Body of pancreas (tissue), 4 donors: Measurements from ENCODE around the gene SIN3A. TPM values are rescaled to one million over a fixed set of nuclear protein-coding genes. Genes with fewer than 3 reads are reported as not detected.
"Not testable (repeated sequence)": the region's sequence is repeated elsewhere in the genome, so short reads cannot be mapped to it uniquely, and the experiment has no call there.

Experiments
- ATAC-seq: fragments of 150-250 bp; one replicate; pipeline ENCODE4 v1.9.1; 2016
- DNase-seq, 4 donors: peaks; one replicate each; pipeline ENCODE4 v3.0.0-alpha.2; 2019
- H3K27ac ChIP-seq, 4 donors: fragments of 200-600 bp; sonication (generic); 1 replicate in 3 of 4; 2 replicates in 1 of 4; pipeline versions ENCODE4 v1.5.1 to v1.6.1; 2016 to 2019; ENCODE audit warnings: mild to moderate bottlenecking in 1 of 4, mixed read lengths in 1 of 4, moderate library complexity in 1 of 4
- H3K27me3 ChIP-seq, 2 donors: fragments of 200-600 bp; sonication (generic); one replicate each; pipeline ENCODE4 v1.6.0; 2016; ENCODE audit warnings: mild to moderate bottlenecking in 1 of 2
- H3K36me3 ChIP-seq, 2 donors: fragments of 200-600 bp; sonication (generic); replicated peaks in 1 of 2; 2 replicates each; pipeline ENCODE4 v1.5.1; 2016; ENCODE audit warnings: low read depth in 2 of 2; ENCODE audit not compliant: insufficient read depth in 1 of 2
- H3K4me1 ChIP-seq: fragments of 200-600 bp; sonication (generic); one replicate; pipeline ENCODE4 v1.6.0; 2016
- H3K4me3 ChIP-seq, 2 donors: fragments of 200-600 bp; sonication (generic); 1 replicate in 1 of 2; 2 replicates in 1 of 2; pipeline ENCODE4 v1.5.1; 2016 to 2019
- H3K9me3 ChIP-seq, 3 donors: fragments of 200-600 bp; sonication (generic); 1 replicate in 2 of 3; 2 replicates in 1 of 3; pipeline ENCODE4 v1.5.1; 2016
- POLR2A ChIP-seq, 3 donors: fragments of 450-650 bp; IDR thresholded peaks; one replicate each; pipeline ENCODE4 v1.6.1; 2016; ENCODE audit warnings: antibody characterized with exemption in 3 of 3, mild to moderate bottlenecking in 2 of 3
- WGBS, 2 donors: methylation state at CpG; one replicate each; pipeline ENCODE4 v1.1.5; 2017; 5-methylcytosine and 5-hydroxymethylcytosine counted together
- intact Hi-C: fragments of 100-400 bp; cut with DNase I; formaldehyde crosslinking; loops from one replicate; pipeline ENCODE4 v1.15.1; 2023
- total RNA-seq, 2 donors: library from RNA; depleted of rRNA; stranded (reverse); fragments of >200 nt; gene quantifications; one replicate each; pipeline ENCODE4 v1.1.0, GENCODE V29; 2016
- TF ChIP-seq, protein P1 (sequence below), 7 experiments: fragments of 450-650 bp in 4 of 7; fragments of 200-600 bp in 3 of 7; sonication (generic) in 3 of 7; IDR thresholded peaks; one replicate each; pipeline ENCODE4 v1.5.1; 2016 to 2019; ENCODE audit warnings: antibody characterized with exemption in 7 of 7

Gene SIN3A
- total RNA-seq, 2 donors from 2014 or later, result 17.1 to 23.1 TPM

DNA sequence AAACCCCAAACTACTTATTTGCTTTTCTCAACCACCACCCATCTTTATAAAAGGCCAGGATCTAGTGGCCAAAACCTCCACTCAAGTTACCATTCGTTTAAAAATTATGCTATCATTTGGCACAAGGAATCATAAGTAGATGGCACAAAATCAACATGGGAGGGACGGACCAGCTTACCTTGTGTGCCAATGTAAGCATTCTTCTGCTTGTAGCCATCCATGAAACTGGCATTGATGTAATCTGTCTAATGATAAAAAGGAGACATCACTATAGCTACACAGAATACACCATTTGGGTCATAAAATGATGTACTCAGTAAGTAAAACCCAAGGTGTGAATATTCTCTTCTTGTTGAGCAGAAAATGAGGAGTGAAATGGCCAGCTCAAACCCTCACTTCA, 28.2 kb upstream of the SIN3A start:
- 40 to 58% methylated on average over 2 of the region's 2 CpGs for WGBS, 2 donors
- no peak for DNase-seq
- Histone ChIP-seq H3K36me3 (no peaks in the 10 kb centered on the region), H3K4me3 (no peak overlapping the region), H3K27ac (no peak overlapping the region), H3K27me3 (no peaks in the 10 kb centered on the region), H3K9me3 (no peaks in the 10 kb centered on the region), H3K4me1 (peaks cover under 1% of the 10 kb centered on the region)
- intact Hi-C loops, result no loop called here
- ATAC-seq, result no peak
- TF ChIP-seq, protein P1, sequence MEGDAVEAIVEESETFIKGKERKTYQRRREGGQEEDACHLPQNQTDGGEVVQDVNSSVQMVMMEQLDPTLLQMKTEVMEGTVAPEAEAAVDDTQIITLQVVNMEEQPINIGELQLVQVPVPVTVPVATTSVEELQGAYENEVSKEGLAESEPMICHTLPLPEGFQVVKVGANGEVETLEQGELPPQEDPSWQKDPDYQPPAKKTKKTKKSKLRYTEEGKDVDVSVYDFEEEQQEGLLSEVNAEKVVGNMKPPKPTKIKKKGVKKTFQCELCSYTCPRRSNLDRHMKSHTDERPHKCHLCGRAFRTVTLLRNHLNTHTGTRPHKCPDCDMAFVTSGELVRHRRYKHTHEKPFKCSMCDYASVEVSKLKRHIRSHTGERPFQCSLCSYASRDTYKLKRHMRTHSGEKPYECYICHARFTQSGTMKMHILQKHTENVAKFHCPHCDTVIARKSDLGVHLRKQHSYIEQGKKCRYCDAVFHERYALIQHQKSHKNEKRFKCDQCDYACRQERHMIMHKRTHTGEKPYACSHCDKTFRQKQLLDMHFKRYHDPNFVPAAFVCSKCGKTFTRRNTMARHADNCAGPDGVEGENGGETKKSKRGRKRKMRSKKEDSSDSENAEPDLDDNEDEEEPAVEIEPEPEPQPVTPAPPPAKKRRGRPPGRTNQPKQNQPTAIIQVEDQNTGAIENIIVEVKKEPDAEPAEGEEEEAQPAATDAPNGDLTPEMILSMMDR (IDR thresholded peaks at IDR 0.05), result no peak
- TF ChIP-seq POLR2A (IDR thresholded peaks at IDR 0.05), result no peak

DNA sequence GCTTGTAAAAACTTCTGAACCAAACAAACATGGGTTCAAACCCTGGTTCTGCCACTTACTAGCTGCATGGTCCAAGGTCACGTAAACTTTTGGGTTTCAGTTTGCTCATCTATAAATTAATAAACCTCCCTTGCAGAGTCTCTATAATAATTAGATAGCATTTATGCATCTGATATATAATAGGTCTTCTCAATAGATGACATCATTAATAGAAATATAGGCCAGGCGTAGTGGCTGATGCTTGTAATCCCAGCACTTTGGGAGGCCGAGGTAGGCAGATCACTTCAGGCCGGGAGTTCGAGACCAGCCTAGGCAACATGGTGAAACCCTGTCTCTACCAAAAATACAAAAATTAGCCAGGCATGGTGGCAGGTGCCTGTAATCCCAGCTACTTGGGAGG, 25.6 kb upstream of the SIN3A start:
- H3K27ac ChIP-seq, H3K36me3 ChIP-seq: not testable (repeated sequence)
- WGBS, 2 donors, result 91 to 95% methylated on average over 5 of the region's 5 CpGs

DNA sequence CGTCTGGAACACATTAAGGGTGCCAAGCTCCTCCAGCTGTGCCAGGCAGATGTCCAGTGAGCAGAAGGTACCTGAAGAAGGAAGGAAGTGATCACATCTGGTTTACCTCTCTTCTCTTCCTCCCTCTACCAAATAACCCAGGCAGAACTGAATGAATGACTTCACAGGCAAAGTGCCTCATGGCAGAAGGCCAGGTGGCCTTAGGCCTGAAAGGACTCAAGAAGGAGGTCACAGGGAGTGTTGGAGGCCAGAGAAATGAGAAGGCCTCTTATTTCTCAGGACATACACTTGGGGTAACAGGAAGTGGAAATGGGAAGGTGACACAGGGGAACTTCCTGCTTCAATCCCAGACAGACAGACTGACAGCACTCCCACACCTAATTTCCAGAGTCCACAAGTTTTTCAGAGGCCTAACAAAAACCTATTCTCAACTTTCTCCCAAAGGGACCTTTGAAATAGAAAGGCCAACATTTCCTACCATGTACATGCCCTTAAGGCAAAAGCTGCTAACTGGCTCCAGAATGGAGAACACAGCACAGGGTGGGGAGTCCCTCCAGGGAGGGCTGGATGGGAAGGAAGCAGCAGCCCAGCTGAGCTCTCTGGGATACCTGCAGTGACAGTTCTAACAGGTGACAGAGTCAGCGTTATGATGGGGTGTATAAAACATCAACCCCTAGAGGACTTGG, 17.6 kb upstream of the SIN3A start:
- H3K27me3 ChIP-seq, result no peaks in the 10 kb centered on the region
- no peak overlapping the region for H3K27ac ChIP-seq
- WGBS, 2 donors, result 90 to 94% methylated on average over 2 of the region's 2 CpGs
- ATAC-seq (no peak), DNase-seq (peak in 1 of 4 donors; percentile 14)
- H3K4me3 ChIP-seq, result no peak overlapping the region
- intact Hi-C loops, result no loop called here
- no peaks in the 10 kb centered on the region for H3K9me3 ChIP-seq
- TF ChIP-seq POLR2A (IDR thresholded peaks at IDR 0.05), result no peak
- TF ChIP-seq, protein P1 (IDR thresholded peaks at IDR 0.05), result no peak
- peaks cover 0 to 16% of the 10 kb centered on the region in 2 donors for H3K36me3 ChIP-seq
- no peaks in the 10 kb centered on the region for H3K4me1 ChIP-seq

More for the DNA sequence above, 25.6 kb upstream of the SIN3A start:
- ATAC-seq, H3K9me3 ChIP-seq, H3K4me1 ChIP-seq, DNase-seq, H3K4me3 ChIP-seq, H3K27me3 ChIP-seq, intact Hi-C loops: not testable (repeated sequence)

DNA sequence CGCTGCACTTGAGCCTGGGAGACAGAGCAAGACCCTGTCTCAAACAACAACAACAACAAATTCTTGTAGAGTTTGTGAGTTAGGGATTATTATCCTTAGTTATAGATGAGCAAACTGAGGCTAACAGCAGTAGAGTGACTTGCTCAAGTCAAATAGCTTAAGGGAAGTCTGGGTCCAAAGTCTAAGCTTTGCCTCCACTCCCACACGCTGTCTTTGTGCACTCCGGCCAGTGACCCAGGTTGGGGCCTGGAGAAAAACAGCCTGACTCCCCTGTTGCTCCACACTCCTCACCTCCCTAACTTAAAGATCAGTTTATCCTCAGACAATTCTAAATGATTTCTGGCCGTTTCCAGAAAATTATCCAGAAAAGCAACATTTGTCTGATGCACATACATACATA, 9.2 kb upstream of the SIN3A start:
- H3K27ac ChIP-seq, result no peak overlapping the region
- no peak for TF ChIP-seq POLR2A (IDR thresholded peaks at IDR 0.05)
- TF ChIP-seq, protein P1 (IDR thresholded peaks at IDR 0.05), result no peak
- no peak for DNase-seq
- H3K9me3 ChIP-seq, result no peaks in the 10 kb centered on the region
- no peak overlapping the region for H3K4me3 ChIP-seq
- no peaks in the 10 kb centered on the region for H3K27me3 ChIP-seq
- peaks cover 0 to 2% of the 10 kb centered on the region in 2 donors for H3K36me3 ChIP-seq
- no peak for ATAC-seq
- 67 to 78% methylated on average over 4 of the region's 4 CpGs for WGBS, 2 donors
- intact Hi-C loops, result no loop called here
- no peaks in the 10 kb centered on the region for H3K4me1 ChIP-seq

DNA sequence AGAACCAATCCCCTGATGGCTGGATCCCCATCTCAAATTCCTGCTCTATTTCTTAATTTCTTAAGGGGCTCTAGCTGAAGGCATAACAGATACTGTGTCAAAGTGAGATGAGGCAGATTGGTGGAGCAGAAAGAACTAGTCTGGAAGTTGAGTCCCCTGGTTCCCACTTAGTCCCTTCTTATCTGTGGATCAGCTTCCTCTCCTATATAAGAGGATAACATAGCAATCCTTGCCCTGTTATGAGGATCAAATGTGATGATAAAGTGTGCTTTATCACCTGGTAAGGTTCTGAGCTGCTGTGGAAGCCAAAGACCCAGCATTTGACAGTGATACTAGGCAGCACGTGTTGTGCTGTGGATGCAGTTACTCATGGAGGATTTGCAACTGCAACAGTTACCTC, 8.1 kb upstream of the SIN3A start:
- intact Hi-C loops, result no loop called here
- Histone ChIP-seq H3K9me3 (no peaks in the 10 kb centered on the region), H3K27me3 (no peaks in the 10 kb centered on the region), H3K4me1 (no peaks in the 10 kb centered on the region), H3K36me3 (peaks cover 0 to under 1% of the 10 kb centered on the region in 2 donors), H3K27ac (no peak overlapping the region), H3K4me3 (no peak overlapping the region)
- ATAC-seq (no peak), DNase-seq (no peak)
- 50 to 70% methylated on average over 1 of the region's 1 CpG for WGBS, 2 donors
- TF ChIP-seq, protein P1 (IDR thresholded peaks at IDR 0.05), result no peak
- TF ChIP-seq POLR2A (IDR thresholded peaks at IDR 0.05), result no peak
